ENCODE results near the gene WNT5A. TPM values are rescaled to one million over a fixed set of nuclear protein-coding genes. Genes with fewer than 3 reads are reported as not detected.

The WNT5A gene
- 25.1 and 45.3 TPM in 2 replicates for total RNA-seq

GRCh38 chr3:55486857-55487380 is at the start of gene WNT5A:
TSS of gene WNT5A (minus strand) at chr3:55487306. CDS start at chr3:55486985, 321 bp downstream.

